ENCODE measurements around the gene ST6GALNAC2.

Gene ST6GALNAC2

GRCh38 chr17:76550712-76551615 is 34.7 kb downstream of the ST6GALNAC2 start:
- no peak overlapping the region for H3K4me3 ChIP-seq (ENCODE audit: low read depth, low read length)
- in situ Hi-C loops (cut with HindIII; ENCODE audit: low pct_ligation_motif_present, low sequenced_read_pairs), result no loop called here
- H3K27ac ChIP-seq, result no peak overlapping the region
- no peaks in the 10 kb centered on the region for H3K27me3 ChIP-seq (replicated peaks)
- TF ChIP-seq CTCF (IDR thresholded peaks at IDR 0.05; ENCODE audit: low read depth, low read length, missing control alignments), result no peak
- no peak for DNase-seq
- no peaks in the 10 kb centered on the region for H3K36me3 ChIP-seq (replicated peaks)

- Histone ChIP-seq H3K4me3 (ENCODE audit: low read depth, low read length) (no peak overlapping the region), H3K27ac (no peak overlapping the region), H3K27me3 (replicated peaks) (no peaks in the 10 kb centered on the region), H3K36me3 (replicated peaks) (no peaks in the 10 kb centered on the region)
- no peak for DNase-seq
- TF ChIP-seq CTCF (IDR thresholded peaks at IDR 0.05; ENCODE audit: low read depth, low read length, missing control alignments), result no peak
- in situ Hi-C loops (cut with HindIII; ENCODE audit: low pct_ligation_motif_present, low sequenced_read_pairs), result no loop called here
These were observed 36.1 kb downstream of the ST6GALNAC2 start for GRCh38 chr17:76549539-76549938.

GRCh38 chr17:76549215-76549518 is 36.5 kb downstream of the ST6GALNAC2 start:
- H3K27me3 ChIP-seq (replicated peaks), result no peaks in the 10 kb centered on the region
- DNase-seq, result no peak
- no peak overlapping the region for H3K27ac ChIP-seq
- no peaks in the 10 kb centered on the region for H3K36me3 ChIP-seq (replicated peaks)
- H3K4me3 ChIP-seq (ENCODE audit: low read depth, low read length), result no peak overlapping the region
- in situ Hi-C loops (cut with HindIII; ENCODE audit: low pct_ligation_motif_present, low sequenced_read_pairs), result no loop called here
- TF ChIP-seq CTCF (IDR thresholded peaks at IDR 0.05; ENCODE audit: low read depth, low read length, missing control alignments), result no peak

- H3K27me3 ChIP-seq (replicated peaks), result no peaks in the 10 kb centered on the region
- DNase-seq, result no peak
- no peak overlapping the region for H3K27ac ChIP-seq
- H3K36me3 ChIP-seq (replicated peaks), result no peaks in the 10 kb centered on the region
- in situ Hi-C loops (cut with HindIII; ENCODE audit: low pct_ligation_motif_present, low sequenced_read_pairs), result no loop called here
- TF ChIP-seq CTCF (IDR thresholded peaks at IDR 0.05; ENCODE audit: low read depth, low read length, missing control alignments), result no peak
- H3K4me3 ChIP-seq (ENCODE audit: low read depth, low read length), result no peak overlapping the region
These were observed 37.1 kb downstream of the ST6GALNAC2 start for GRCh38 chr17:76548378-76549214.

GRCh38 chr17:76547642-76548202 is 37.9 kb downstream of the ST6GALNAC2 start:
- TF ChIP-seq CTCF (IDR thresholded peaks at IDR 0.05; ENCODE audit: low read depth, low read length, missing control alignments), result no peak
- in situ Hi-C loops (cut with HindIII; ENCODE audit: low pct_ligation_motif_present, low sequenced_read_pairs), result no loop called here
- H3K4me3 ChIP-seq (ENCODE audit: low read depth, low read length), result no peak overlapping the region
- H3K36me3 ChIP-seq (replicated peaks), result no peaks in the 10 kb centered on the region
- no peak overlapping the region for H3K27ac ChIP-seq
- DNase-seq, result no peak
- no peaks in the 10 kb centered on the region for H3K27me3 ChIP-seq (replicated peaks)

All from brain microvascular endothelial cell (primary cell).